Left lung (tissue), 10 donors: ENCODE measurements around the gene EI24. TPM values are rescaled to one million over a fixed set of nuclear protein-coding genes. Genes with fewer than 3 reads are reported as not detected.

Source experiments
- ATAC-seq: fragments of 200-7000 bp; cut with Tn5 transposase; one replicate; pipeline ENCODE4 v1.9.1; 2020; ENCODE audit warnings: moderate library complexity
- DNase-seq, 4 donors: peaks; one replicate each; pipeline ENCODE4 v3.0.0-alpha.2; 2013 to 2020
- H3K27ac ChIP-seq, 2 donors: fragments of 200-600 bp; sonication (generic) in 1 of 2; one replicate each; pipeline versions ENCODE4 v1.5.0 to v1.8.0; 2020 to 2021
- H3K27me3 ChIP-seq, 2 donors: fragments of 200-600 bp; sonication (generic) in 1 of 2; one replicate each; pipeline versions ENCODE4 v1.5.0 to v1.8.0; 2020 to 2021
- H3K36me3 ChIP-seq, 2 donors: fragments of 200-600 bp; sonication (generic) in 1 of 2; one replicate each; pipeline versions ENCODE4 v1.5.0 to v1.8.0; 2020 to 2021
- H3K4me1 ChIP-seq, 2 donors: fragments of 200-600 bp; one replicate each; pipeline ENCODE4 v1.8.0; 2021
- H3K4me3 ChIP-seq, 2 donors: fragments of 200-600 bp; sonication (generic) in 1 of 2; one replicate each; pipeline versions ENCODE4 v1.5.0 to v1.8.0; 2020 to 2021; ENCODE audit warnings: mild to moderate bottlenecking in 1 of 2
- H3K9me3 ChIP-seq, 2 donors: fragments of 200-600 bp; sonication (generic) in 1 of 2; one replicate each; pipeline versions ENCODE4 v1.5.0 to v1.8.0; 2020 to 2021
- CTCF ChIP-seq, 2 donors: fragments of 200-600 bp; sonication (generic) in 1 of 2; IDR thresholded peaks; one replicate each; pipeline versions ENCODE4 v1.5.0 to v1.8.0; 2021; ENCODE audit warnings: antibody characterized with exemption in 2 of 2
- intact Hi-C, 2 donors: fragments of 100-400 bp; cut with DNase I; formaldehyde crosslinking; loops; one replicate each; pipeline versions ENCODE4 v1.11.2 to v1.14.2; 2022
- polyA plus RNA-seq, 6 donors: library from polyadenylated mRNA; unstranded; fragments of 120-200 nt; gene quantifications; one replicate each; pipeline ENCODE4 v1.2.1, GENCODE V29; 2013; ENCODE audit not compliant: insufficient read length in 6 of 6
- total RNA-seq, 2 donors: library from RNA; stranded (reverse); fragmentation: NEBNext Ultra II Directional; extraction: Animal tissue kit (Norgen Biotek cat#: 25700); gene quantifications; one replicate each; pipeline ENCODE4 v1.2.1, GENCODE V29; 2021
- donor health status: DM: no; HTN: yes; CAD: no.
- donor health status: DM: no; HTN: no; CAD: no.

EI24 gene
- total and polyA plus RNA-seq, 8 donors, result 89.0 to 119 (median 106) TPM

- intact Hi-C loops, result no loop called here
Observed at GRCh38 chr11:125592305-125593113, 23.2 kb downstream of the EI24 start, which contains the start of gene STT3A. Gene STT3A (plus strand): TSS chr11:125592852. CDS start chr11:125595916, 3,064 bp downstream.

GRCh38 chr11:125593114-125593820, 24.0 kb downstream of the EI24 start:
- intact Hi-C loops, result no loop called here
- Histone ChIP-seq H3K27ac (peak overlapping the region; percentile 60 to 98), H3K4me3 (peak overlapping the region; percentile 69 to 95), H3K36me3 (peaks cover 0 to 23% of the 10 kb centered on the region in 2 donors), H3K27me3 (no peaks in the 10 kb centered on the region), H3K9me3 (no peaks in the 10 kb centered on the region), H3K4me1 (peaks cover 5 to 35% of the 10 kb centered on the region in 2 donors)
- ATAC-seq (peak; percentile 8), DNase-seq (peak in 2 of 4 donors; percentile 8 to 14)
- no peak for TF ChIP-seq CTCF (IDR thresholded peaks at IDR 0.05)

More at GRCh38 chr11:125592305-125593113, 23.2 kb downstream of the EI24 start, which contains the start of gene STT3A:
- H3K36me3 ChIP-seq, result peaks cover 0 to 15% of the 10 kb centered on the region in 2 donors
- TF ChIP-seq CTCF (IDR thresholded peaks at IDR 0.05), result no peak
- peak within 1 kb of the TSS; percentile 94 to 98 for H3K27ac ChIP-seq
- DNase-seq (peak; percentile 99 to 100 (median 100)), ATAC-seq (peak; percentile 97)
- H3K4me3 ChIP-seq, result peak within 1 kb of the TSS; percentile 69 to 95
- H3K4me1 ChIP-seq, result peaks cover 5 to 35% of the 10 kb centered on the region in 2 donors
- no peaks in the 10 kb centered on the region for H3K9me3 ChIP-seq
- H3K27me3 ChIP-seq, result no peaks in the 10 kb centered on the region

GRCh38 chr11:125594958-125595357, 25.7 kb downstream of the EI24 start:
- Histone ChIP-seq H3K27me3 (no peaks in the 10 kb centered on the region), H3K4me3 (peak overlapping the region in 1 of 2 donors; percentile 95)
- intact Hi-C loops, result no loop called here

GRCh38 chr11:125600663-125601062, 31.4 kb downstream of the EI24 start:
- ATAC-seq (no peak), DNase-seq (no peak)
- H3K4me1 ChIP-seq, result peaks cover 0 to 5% of the 10 kb centered on the region in 2 donors
- H3K4me3 ChIP-seq, result no peak overlapping the region
- H3K27ac ChIP-seq, result no peak overlapping the region
- intact Hi-C loops, result no loop called here
- H3K9me3 ChIP-seq, result no peaks in the 10 kb centered on the region
- peaks cover 0 to 96% of the 10 kb centered on the region in 2 donors for H3K36me3 ChIP-seq
- TF ChIP-seq CTCF (IDR thresholded peaks at IDR 0.05), result no peak
- no peaks in the 10 kb centered on the region for H3K27me3 ChIP-seq

More at GRCh38 chr11:125594958-125595357, 25.7 kb downstream of the EI24 start:
- DNase-seq, result no peak
- H3K36me3 ChIP-seq, result peaks cover 0 to 39% of the 10 kb centered on the region in 2 donors
- H3K9me3 ChIP-seq, result no peaks in the 10 kb centered on the region
- H3K4me1 ChIP-seq, result peaks cover 5 to 38% of the 10 kb centered on the region in 2 donors
- no peak for TF ChIP-seq CTCF (IDR thresholded peaks at IDR 0.05)
- H3K27ac ChIP-seq, result no peak overlapping the region
- no peak for ATAC-seq

- no peak for ATAC-seq
- no peak for TF ChIP-seq CTCF (IDR thresholded peaks at IDR 0.05)
- H3K4me3 ChIP-seq, result no peak overlapping the region
- no peaks in the 10 kb centered on the region for H3K27me3 ChIP-seq
- no peaks in the 10 kb centered on the region for H3K9me3 ChIP-seq
- H3K27ac ChIP-seq, result no peak overlapping the region
- intact Hi-C loops, result no loop called here
- H3K36me3 ChIP-seq, result peaks cover 0 to 100% of the 10 kb centered on the region in 2 donors
- no peak for DNase-seq
- peaks cover 0 to 3% of the 10 kb centered on the region in 2 donors for H3K4me1 ChIP-seq
Observed at GRCh38 chr11:125603207-125603606, 33.9 kb downstream of the EI24 start.
